Stimulated activated CD4-positive, alpha-beta T cell treated with anti-CD3 and anti-CD28 coated beads, Interleukin-4, amount 100 ng/mL, for 48 hours (primary cell): Measurements from ENCODE around the gene NKX3-2.

Source experiments
- DNase-seq, 2 donors: peaks; one replicate each; pipeline ENCODE4 v3.0.0-alpha.2; 2020; ENCODE audit warnings: low read depth in 2 of 2

NKX3-2 gene

GRCh38 chr4:13531625-13531998 is 12.7 kb downstream of the NKX3-2 start:
- DNase-seq: no peak

DNA sequence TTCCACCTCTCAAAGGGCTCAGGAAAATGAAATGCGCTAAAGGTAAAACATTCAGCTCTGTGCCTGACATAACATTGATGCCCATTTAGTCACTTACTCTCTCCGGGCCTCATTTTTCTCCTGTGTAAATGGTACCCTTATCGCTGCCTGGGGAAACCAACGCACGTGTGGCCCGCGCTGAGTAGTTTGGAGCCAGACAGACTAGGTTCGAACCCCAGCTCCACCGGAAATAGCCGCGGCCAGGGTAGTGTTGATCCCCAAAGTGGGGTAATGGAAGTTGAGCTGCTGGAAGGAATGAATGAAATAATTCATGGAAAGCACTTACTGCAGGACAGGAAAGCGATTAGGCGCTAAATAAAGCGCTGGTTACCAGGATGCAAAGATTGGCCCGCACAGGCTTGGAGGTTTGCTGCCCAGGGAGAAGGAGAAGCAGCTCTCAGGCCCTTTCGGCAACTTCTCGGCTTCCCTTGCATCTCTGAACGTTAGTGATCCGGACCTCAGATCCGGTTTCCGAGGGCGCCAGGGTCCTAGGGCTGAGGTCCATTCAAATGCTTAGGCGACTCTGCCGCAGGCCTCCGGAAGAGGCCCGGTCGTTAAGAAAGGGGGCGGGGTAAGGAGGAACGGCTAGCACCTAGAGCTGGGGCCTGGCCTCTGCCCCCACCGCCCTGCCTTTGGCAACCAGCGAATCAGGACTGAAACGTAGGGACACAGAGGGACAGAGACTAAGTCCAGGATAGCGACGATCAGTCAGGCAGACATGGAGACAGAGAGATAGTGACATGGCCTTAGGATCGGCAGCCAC is 13.3 kb downstream of the NKX3-2 start:
- DNase-seq: no peak

- no peak for DNase-seq
Observed at GRCh38 chr4:13529128-13529919, 15.0 kb downstream of the NKX3-2 start.

DNA sequence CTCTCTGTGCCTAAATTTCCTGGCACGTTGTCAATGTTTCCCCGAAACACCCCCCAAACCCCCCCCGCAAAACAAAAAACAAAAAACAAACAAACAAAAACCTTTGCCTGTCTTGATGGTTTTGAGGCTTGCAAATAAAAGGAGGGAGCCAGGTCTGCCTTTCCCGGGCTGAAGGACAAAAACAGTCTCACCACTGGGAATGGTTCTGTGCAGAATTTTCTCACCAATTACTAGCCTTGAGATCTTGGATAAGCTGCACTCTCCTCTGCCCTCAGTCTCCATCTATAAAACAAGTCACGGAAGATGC is 15.5 kb downstream of the NKX3-2 start:
- no peak for DNase-seq

DNA sequence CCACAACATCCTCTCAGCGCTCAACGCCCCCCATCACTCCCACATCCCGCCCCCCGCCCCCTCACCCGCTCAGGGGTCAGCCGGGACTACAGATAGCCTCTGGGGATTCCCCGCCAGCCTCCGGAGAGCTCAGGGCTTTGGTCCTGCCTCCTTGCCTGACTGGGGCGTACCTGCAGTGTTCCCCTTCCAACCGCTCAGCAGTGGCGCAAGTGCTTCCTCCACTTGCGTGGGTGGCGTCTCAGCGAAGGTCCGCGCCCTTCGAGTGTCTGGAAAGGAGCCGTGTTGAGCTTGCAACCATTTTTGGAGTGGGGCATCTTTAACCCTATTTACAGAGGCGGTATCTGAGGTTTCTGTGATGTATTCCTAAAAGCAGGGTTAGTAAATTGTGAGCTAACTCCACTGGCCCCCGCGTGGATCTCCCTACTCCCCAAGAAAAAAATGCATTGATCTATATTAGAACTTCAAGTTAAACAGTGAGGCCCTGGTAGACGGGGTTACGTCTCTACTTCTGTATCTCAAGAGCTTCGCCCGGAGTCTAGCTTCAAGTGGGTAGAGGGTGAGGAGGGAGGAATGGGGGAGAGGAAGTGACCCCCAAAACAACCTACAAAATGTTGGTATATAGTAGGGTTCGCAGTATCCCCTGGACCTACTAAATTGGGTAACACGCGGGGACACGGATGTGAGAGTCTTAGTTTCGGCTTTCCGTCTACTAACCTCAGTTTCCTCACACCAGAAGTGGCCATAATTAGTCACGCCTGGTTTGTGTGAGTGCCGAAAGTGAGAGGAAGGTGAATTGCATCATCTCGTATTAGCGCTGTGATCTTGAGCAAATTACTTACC is 16.1 kb downstream of the NKX3-2 start:
- DNase-seq: no peak

GRCh38 chr4:13527192-13527980 is 16.9 kb downstream of the NKX3-2 start:
- DNase-seq: no peak

- DNase-seq: no peak
Observed at GRCh38 chr4:13526658-13527057, 17.6 kb downstream of the NKX3-2 start.

DNA sequence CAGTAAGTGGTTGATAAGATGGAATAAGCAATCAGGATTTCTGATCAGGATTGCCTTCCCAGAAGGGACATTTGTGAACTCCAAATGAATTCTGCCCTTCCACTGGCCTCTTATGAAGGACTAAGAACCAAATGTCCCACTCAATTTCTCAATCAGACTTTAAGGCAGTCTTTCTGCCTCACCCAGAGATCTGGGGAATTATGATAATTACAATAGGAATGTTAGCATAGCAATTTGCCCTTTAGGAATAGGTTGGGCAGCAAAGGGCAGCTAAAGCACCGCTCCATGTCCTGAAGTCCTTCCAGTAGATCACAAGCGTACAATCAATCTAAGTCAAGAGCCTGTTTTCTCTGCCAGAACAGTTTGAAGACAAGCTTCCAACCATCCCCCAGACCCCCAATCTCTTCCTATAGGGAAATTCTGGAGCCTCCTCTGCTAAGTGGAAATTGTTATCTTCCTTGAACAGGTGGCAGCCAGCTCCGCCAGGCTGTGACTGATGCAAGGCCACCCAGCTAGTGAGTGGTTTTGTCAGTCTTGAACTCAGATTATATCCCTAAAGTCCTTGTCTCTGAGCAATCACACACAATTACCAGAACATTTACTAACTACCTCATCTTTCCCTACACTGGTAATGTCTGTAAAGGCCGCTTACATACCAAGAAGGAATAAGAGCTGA is 18.6 kb downstream of the NKX3-2 start:
- DNase-seq: no peak

- DNase-seq: no peak
Observed at GRCh38 chr4:13524504-13525243, 19.6 kb downstream of the NKX3-2 start.

DNA sequence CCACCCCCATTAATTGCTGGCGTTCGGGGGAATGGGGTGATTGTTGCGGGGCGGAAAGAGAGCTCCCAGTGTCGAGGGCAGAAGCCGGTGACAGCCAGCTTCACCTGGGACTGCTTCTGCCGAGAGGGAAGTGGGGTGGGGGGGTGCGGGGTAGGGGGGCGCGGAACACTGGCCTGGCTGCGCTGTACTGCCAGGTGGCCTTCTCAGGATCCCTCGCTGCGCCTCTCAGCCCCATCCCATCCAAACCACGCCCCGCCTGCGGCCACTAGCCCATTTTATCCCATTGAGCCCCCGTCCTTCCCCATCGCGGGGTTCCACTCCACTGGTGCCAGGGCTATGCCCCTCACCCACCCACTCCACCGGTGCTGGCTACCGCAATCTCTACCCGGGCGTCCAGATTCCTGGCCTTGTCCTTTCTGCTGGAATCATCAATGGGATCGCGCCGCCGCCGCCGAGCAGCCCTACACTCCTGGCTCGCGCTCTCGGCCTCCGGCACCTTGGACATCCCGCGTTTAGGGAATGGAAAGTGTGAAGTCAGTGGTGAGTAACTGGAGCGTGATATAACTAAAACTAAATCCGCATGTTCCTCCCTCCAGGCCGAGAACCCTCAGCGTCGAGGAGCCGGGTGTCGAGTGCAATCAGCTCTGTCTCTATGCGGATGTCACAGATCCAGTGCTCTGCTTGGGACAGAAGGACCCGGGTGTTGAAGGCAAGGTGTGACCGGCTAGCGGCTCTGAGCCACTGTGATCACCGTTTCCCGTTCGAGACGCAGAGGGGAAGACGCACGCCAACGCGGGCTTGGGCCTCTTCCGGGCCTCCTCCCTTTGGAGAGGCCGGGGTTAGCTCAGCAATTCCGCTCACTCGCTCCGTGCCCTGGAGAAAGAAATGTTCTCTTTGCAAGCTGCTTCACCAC is 20.5 kb downstream of the NKX3-2 start:
- no peak for DNase-seq

GRCh38 chr4:13523105-13523477 is 21.2 kb downstream of the NKX3-2 start:
- no peak for DNase-seq

DNA sequence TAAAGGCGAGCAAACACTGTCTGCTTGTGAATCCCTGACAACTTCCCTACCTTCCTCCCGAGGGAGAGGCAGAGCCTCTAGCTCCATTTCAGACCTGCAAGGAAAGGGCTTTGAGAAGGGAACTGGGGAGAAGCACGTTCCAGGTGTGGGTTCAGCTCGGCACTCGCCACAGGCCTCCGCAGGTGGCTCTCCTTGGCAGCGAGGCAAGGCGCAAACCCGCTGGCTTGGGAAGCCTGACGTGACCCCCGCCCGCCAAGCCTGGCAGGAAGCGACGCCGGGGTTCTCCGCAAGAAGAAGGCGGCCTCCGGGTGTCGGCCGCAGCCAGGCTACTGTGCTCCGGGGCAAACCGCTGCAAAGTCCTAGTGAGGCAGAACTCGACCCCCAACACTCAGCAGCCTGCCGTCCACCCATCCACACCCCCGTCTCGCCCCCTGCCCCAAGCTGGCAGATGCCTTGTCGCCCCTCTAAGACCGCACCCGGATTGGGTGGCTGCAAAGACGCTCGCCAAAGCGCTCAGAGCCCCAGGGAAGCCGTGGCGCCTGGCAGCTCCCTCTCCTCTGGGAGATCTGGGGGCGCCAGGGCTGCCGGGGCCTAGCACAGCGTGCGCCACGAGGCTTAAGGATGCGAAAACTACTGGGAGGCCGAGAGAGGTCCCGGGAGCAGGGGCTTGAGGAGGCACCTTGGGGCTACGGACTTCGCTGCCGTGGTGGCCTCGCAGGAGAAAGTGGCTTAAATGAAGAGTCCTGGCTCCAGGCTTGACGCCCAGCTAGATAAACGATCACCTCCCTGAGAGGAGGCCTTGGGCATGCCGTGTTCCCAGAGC is 21.8 kb downstream of the NKX3-2 start:
- DNase-seq: no peak

DNA sequence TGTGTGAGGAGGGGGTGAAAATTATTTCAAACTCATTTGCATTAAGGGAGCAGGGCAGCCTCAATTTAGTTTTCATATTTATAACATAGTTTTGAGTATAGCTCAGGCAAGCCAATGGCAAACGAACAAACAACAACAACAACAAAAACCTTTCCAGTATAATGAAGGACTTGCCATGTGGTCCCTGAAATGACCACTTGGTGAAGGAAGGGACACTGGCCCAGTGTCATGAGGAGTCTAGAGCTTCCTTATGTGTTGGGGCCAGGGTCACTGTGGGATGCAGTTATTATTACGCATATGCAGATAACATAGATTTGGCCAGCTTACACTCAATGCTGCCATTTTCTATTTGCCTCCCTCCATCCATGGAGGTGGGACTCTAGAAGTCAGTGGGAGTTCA is 23.3 kb downstream of the NKX3-2 start:
- no peak for DNase-seq

DNA sequence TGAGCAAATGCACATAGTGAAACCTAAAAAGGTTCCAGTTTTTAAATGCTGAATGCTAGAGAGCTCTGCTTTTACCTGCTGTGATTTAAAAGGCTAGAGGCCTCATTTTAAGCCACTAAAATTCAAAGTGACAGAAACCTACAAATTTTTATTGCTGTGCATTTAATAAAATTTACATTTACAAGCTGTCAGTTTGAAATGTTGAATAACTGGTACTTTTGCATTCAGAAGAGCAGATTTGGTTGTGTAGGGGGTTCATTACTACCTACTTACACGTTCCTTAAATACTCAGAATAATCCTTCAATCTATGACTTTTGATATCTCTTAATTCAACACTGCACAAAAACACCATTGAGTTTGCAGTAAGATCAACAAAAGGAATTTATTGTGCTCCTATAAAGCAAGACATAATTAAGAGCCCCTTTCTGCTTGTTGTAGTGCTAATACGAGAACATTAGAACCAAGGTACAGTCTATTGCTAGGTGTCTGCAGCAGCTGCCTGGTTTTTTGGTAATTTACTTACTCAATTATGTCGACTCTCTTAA is 27.9 kb downstream of the NKX3-2 start:
- no peak for DNase-seq

DNA sequence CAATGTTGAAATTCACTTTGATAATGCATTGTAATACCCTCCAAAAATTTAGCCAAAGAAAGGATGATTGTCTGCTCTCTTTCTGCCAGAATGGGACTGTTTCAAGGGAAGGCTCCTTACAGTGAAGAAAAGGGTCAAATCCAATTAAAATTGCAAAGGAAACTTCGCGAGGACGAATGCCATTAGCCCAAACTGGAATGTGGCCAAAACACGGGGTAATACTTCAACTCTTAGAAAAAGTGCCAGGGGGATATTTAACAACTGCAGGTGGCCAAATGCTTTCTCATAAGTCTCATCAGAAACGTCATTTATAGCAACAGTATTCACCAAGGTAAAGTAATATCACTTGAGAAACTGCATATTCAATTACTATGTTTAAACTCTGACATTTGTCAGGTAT is 29.0 kb downstream of the NKX3-2 start:
- DNase-seq: no peak

- DNase-seq: no peak
Observed at GRCh38 chr4:13514722-13515121, 29.6 kb downstream of the NKX3-2 start.

- DNase-seq: no peak
Observed at GRCh38 chr4:13511101-13511500, 33.2 kb downstream of the NKX3-2 start.

DNA sequence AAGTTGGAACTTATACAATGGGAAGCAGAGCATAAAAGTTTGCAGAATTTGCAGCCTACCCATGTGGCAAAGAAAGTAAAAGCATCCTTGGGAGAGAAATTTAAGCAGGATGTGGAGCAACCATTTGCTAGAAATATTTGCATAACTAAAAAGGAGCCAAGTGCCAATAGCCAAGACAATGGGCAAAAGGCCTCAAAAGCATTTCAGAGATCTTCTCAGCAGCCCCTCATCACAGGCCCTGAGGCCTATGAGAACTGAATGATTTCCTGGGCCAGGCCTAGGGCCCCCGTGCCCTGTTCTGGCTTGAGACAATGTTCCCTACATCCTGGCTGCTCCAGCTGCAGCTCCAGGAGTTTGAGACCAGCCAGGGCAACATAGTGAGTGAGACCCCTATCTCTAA is 34.9 kb downstream of the NKX3-2 start:
- no peak for DNase-seq
